ENCODE data around the gene ARHGEF16.

Gene ARHGEF16

GRCh38 chr1:3485016-3485415 is 30.6 kb downstream of the ARHGEF16 start:
- DNase-seq: no peak

DNA sequence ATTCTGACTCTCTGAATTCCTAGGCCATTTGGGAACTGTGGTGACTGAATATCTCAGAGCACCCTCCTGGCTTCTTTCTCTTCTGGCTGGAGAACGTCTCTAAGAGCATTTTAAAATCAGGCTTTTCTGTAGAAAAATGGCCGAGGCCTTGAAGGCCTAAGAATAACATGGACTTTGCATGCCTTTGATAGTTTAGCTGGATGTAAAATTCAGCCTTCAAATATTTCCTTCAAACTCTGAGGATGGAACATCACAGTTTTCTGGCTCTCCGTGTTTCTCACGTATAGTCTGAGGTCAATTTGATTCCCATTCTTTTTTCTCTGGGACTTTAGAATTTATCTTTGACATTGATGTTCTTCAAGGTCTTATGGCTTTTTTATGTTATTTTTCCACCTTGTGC is 34.0 kb downstream of the ARHGEF16 start:
- DNase-seq: no peak

DNA sequence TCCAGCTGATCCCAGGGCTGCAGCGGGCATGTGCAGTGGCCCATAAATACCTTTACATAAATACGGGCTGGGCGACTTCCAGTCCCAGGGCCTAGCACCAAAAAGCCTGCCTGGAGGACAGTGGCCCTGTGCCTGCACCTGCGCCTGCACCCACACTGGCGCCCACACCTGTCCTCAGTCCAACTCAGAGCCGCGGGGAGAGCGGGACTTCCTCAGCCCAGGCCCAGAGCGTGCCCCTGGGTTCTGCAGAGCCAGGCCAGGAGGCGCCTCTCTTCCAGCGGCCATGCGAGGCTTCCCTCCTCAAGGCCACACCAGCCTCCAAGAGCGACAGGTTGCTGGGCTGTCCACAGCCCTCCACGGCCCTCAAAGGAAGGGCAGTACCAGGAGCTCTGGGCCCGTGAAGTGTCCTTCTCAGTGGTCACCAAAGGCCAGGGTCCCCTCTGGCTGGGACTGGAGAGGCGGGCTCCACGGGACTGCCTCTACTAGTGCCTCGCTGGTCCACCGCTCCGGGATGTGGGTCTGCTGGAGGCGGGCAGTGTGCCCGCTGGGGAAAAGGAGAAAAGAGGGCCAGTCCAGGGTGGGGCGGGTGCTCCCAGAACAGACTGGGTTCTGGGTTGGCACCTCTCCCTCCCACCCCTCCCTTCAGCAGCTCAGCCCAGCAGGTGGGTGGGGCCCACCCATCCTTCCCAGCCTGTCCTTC is 35.7 kb downstream of the ARHGEF16 start:
- DNase-seq: no peak

GRCh38 chr1:3491291-3492246 is 37.1 kb downstream of the ARHGEF16 start:
- peak; percentile 82 for DNase-seq

- no peak for DNase-seq
These were observed 38.2 kb downstream of the ARHGEF16 start for GRCh38 chr1:3492545-3493246.

- DNase-seq: no peak
These were observed 40.1 kb downstream of the ARHGEF16 start for GRCh38 chr1:3494321-3495308.

DNA sequence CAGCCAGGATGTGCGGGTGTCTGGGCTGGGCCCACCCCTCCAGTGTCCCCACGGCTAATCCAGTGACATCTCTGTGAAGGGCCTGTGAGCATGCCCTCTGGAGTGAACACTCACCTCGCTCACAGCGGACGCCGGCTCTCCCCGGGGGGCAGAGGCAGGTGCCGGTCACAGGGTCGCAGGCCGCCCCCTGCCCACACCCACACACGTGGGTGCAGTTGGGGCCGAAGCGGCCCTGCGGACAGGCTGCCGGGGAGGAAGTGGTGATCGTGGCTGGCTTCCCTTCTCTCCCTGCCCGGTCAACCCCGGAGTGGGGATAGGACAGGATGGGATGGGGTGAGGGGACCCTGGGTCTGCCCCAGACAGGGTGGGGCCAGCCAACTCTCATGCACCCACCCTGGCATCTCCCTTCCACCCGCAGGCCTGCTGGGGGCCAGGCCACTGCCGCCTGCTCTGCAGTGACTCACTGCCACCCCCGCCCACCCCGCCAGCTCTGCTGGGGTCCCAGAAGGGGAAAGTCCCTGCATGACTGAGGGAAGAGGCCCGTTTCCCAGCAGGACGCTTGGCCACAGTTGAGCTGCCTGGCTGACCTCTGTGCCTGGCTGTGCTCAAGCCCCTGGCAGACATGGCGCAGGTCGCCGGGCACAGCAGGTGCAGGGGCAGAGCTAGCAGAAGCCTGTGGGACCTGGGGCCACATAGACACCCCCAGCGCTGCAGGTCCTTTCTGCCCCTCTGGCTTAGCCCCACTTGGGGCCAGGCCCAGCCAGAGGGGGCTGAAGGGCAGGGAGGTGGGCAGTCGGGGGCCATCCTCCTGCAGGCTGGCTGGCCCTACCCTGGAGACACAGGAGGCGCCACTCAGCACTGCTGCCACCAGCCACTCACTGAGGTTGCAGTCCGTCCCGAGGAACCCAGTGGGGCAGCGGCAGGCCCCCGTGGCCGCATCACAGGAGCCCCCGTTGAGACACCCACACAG is 41.6 kb downstream of the ARHGEF16 start:
- no peak for DNase-seq

DNA sequence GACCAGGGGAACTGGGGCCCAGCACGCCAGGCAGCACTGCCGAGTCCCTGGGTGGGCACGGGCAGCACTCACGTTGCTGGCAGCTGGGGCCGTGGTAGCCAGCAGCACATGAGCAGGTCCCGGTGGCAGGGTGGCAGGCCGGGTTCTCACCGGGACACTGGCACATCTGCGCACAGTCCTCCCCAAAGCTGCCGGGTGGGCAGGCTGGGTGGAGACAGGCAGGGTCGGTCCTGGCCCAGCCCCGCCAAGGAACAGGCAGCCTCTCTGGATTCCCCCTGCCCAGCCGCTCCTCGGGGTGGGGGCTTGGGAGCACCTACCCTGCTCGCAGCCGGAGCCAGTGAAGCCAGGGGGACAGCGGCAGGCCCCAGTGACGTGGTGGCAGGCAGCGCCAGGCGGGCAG is 42.5 kb downstream of the ARHGEF16 start:
- DNase-seq: no peak

DNA sequence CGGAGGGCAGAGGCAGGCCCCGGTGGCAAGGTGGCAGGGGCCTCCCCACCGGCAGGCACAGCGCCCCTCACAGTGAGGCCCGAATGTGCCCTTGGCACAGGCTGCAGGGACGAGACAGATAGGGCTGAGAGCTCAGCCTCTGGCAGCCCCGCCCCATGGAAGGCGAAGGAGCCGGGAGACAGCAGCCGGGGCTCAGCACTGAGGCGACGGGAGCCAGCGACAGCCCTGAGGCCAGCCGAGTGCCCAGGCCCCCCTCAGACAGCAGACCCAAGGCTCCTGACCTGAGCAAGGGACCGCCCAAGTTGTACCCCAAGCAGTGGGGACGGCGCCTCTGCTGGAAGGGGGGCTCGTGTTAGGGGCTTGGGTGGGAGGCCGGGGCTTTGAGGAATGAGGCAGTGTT is 43.1 kb downstream of the ARHGEF16 start:
- no peak for DNase-seq

- no peak for DNase-seq
These were observed 43.9 kb downstream of the ARHGEF16 start for GRCh38 chr1:3498246-3498930.

GRCh38 chr1:3498986-3499385 is 44.5 kb downstream of the ARHGEF16 start:
- no peak for DNase-seq

DNA sequence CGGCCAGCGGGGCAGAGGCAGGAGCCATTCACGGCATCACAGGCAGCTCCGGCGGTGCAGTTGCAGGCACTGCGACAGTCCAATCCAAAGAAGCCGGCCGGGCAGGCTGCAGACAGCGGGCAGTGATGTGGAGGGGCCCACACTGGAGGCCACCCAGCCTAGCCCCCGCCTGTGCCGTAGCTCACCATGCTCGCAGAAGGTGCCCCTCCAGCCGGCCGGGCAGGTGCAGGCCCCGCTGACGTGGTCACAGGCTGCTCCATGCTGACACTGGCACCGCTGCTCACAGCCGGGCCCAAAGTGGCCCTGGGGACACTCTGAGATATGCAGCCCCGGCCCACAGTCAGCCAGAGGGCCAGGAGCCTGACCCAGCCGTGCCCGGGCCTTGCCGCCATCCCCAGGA is 45.1 kb downstream of the ARHGEF16 start:
- no peak for DNase-seq

GRCh38 chr1:3500265-3500835 is 45.9 kb downstream of the ARHGEF16 start:
- DNase-seq: no peak

- no peak for DNase-seq
These were observed 47.0 kb downstream of the ARHGEF16 start for GRCh38 chr1:3501437-3501836.

DNA sequence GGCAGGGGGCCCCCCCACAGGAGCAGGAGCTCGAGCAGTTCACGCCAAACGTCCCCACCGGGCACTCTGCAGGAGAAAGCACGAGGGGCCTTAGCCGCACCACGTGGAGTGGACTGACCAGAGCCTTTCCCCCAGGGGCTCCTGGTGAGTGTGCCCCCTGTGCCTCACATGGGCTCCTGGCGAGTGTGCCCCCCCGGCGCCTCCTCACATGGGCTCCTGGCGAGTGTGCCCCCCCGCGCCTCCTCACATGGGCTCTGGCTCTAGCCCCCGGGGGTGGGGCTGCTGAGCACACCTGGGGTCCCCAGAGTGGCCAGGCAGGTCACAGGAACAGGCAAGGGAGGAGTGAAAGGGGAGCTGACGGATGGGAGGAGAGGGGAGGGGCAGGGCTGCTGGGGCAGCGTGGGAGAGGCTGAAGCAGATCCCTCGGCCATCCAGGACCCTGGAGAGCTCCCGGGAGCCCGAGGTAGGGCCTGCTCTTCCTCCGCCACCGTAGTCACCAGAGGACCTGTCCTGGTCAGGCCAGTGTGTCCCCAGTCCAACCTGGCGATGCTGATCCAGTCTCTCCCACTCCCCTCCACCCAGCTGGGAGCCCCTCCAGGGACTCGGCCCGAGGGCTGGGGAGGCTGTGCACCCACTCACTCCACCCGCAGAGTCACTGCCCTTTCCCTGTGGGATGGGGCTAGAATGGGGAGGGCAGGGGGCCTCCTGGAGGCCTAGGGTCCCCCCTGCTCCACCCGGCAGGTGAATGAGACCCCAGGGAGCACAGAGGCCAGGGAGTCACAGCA is 47.6 kb downstream of the ARHGEF16 start:
- no peak for DNase-seq

- no peak for DNase-seq
These were observed 48.4 kb downstream of the ARHGEF16 start for GRCh38 chr1:3502641-3503524.

DNA sequence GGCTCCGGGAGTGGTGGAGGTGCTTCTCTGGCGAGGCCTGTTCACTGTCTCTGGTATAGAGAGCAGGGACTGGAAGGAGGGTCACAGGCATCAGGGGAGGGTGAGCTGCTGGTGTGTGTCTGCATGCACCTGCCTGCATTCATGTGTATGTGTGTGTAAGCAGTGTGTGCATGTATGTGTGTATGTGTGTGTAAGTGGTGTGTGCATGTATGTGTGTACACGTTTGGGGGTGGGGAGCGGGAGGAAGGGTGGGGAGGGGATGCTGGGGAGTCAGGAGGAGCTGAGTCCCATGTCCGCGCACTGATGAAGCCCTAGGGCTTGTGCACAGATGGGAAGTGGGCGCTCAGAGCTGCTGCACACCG is 49.0 kb downstream of the ARHGEF16 start:
- no peak for DNase-seq

- no peak for DNase-seq
These were observed 49.8 kb downstream of the ARHGEF16 start for GRCh38 chr1:3504151-3504821.

Data from CD4-positive, alpha-beta T cell treated with Interleukin-17A for 1 hour (primary cell).